HepG2 (cell line): ENCODE measurements around the gene CRTC2. TPM values are rescaled to one million over a fixed set of nuclear protein-coding genes. Genes with fewer than 3 reads are reported as not detected.
A peak's percentile ranks its signal among the peaks of the same experiment; 100 is the strongest.

ENCODE experiments used
- ATRX ChIP-seq: sonication (generic); formaldehyde crosslinking; IDR thresholded peaks from 2 replicates; pipeline ENCODE4 v1.4.0; 2020; ENCODE audit warnings: missing genetic modification reagents, borderline replicate concordance
- BCLAF1 ChIP-seq: fragments of 450-650 bp; IDR thresholded peaks from 2 replicates; pipeline ENCODE4 v1.6.1; 2017; ENCODE audit warnings: mild to moderate bottlenecking
- DDIT3 ChIP-seq: sonication (generic); formaldehyde crosslinking; IDR thresholded peaks from 2 replicates; pipeline ENCODE4 v1.4.0; 2020; ENCODE audit warnings: mild to moderate bottlenecking, missing genetic modification reagents
- DR1 ChIP-seq: sonication (generic); formaldehyde crosslinking; IDR thresholded peaks from 2 replicates; pipeline ENCODE4 v1.8.0; 2021; ENCODE audit warnings: mild to moderate bottlenecking, missing genetic modification reagents, inconsistent platforms
- HHEX ChIP-seq: IDR thresholded peaks from 2 replicates; pipeline ENCODE4 v1.6.1; 2016; ENCODE audit warnings: control low read depth
- MATR3 ChIP-seq: sonication (generic); formaldehyde crosslinking; IDR thresholded peaks from 2 replicates; pipeline ENCODE4 v1.4.0; 2020; ENCODE audit warnings: missing genetic modification reagents
- MIER2 ChIP-seq: IDR thresholded peaks from 2 replicates; pipeline ENCODE4 v1.6.1; 2016; ENCODE audit warnings: missing biosample characterization, missing genetic modification reagents
- MLXIP ChIP-seq: sonication (generic); formaldehyde crosslinking; IDR thresholded peaks from 2 replicates; pipeline ENCODE4 v1.9.0; 2021; ENCODE audit warnings: missing genetic modification reagents, borderline replicate concordance
- MYC ChIP-seq: sonication (generic); formaldehyde crosslinking; IDR thresholded peaks from 2 replicates; pipeline ENCODE4 v1.9.0; 2021; ENCODE audit warnings: missing genetic modification reagents, borderline replicate concordance
- POLR2G ChIP-seq: fragments of 200-400 bp; formaldehyde crosslinking; IDR thresholded peaks from 2 replicates; pipeline ENCODE4 v1.6.1; 2018; ENCODE audit warnings: mild to moderate bottlenecking, low read depth, low read length, moderate library complexity
- THYN1 ChIP-seq: sonication (generic); formaldehyde crosslinking; IDR thresholded peaks from 2 replicates; pipeline ENCODE4 v1.8.1; 2023; ENCODE audit warnings: low read depth, mild to moderate bottlenecking, moderate library complexity, missing genetic modification reagents, borderline replicate concordance
- TIGD3 ChIP-seq: sonication (generic); formaldehyde crosslinking; IDR thresholded peaks from 2 replicates; pipeline ENCODE4 v1.5.1; 2020; ENCODE audit warnings: mild to moderate bottlenecking, missing genetic modification reagents, borderline replicate concordance
- ZBTB14 ChIP-seq: sonication (generic); formaldehyde crosslinking; IDR thresholded peaks from 2 replicates; pipeline ENCODE4 v1.4.0; 2020; ENCODE audit warnings: missing genetic modification reagents
- ZGPAT ChIP-seq: IDR thresholded peaks from 2 replicates; pipeline ENCODE4 v1.6.1; 2016; ENCODE audit warnings: mild to moderate bottlenecking
- ZNF383 ChIP-seq: sonication (generic); formaldehyde crosslinking; IDR thresholded peaks from 2 replicates; pipeline ENCODE4 v1.4.0; 2020; ENCODE audit warnings: missing genetic modification reagents, mild to moderate bottlenecking, borderline replicate concordance
- ZNF496 ChIP-seq: sonication (generic); formaldehyde crosslinking; IDR thresholded peaks from 2 replicates; pipeline ENCODE4 v1.8.1; 2023; ENCODE audit warnings: mild to moderate bottlenecking, moderate library complexity, missing genetic modification reagents; ENCODE audit not compliant: insufficient replicate concordance
- ZNF629 ChIP-seq: sonication (generic); formaldehyde crosslinking; conservative IDR thresholded peaks from 2 replicates; pipeline ENCODE4 v1.5.0; 2020; ENCODE audit warnings: missing genetic modification reagents
- ZNF678 ChIP-seq: sonication (generic); formaldehyde crosslinking; IDR thresholded peaks from 2 replicates; pipeline ENCODE4 v1.4.0; 2020; ENCODE audit warnings: mild to moderate bottlenecking, missing genetic modification reagents
- ZSCAN9 ChIP-seq: IDR thresholded peaks from 2 replicates; pipeline ENCODE4 v1.6.1; 2016; ENCODE audit warnings: borderline replicate concordance
- polyA plus RNA-seq, 8 experiments: library from polyadenylated mRNA; depleted of rRNA in 3 of 8; stranded (reverse) in 7 of 8; unstranded in 1 of 8; fragments of >200 nt; fragmentation: Illumina TruSeq in 4 of 8; extraction: Trizol in 4 of 8; gene quantifications; 2 replicates each; pipeline versions ENCODE4 v1.2.1 to v1.2.3, GENCODE V29; 2011 to 2016; ENCODE audit warnings: low read depth in 4 of 8, missing spikeins in 1 of 8, mixed read lengths in 1 of 8; ENCODE audit not compliant: insufficient read depth in 1 of 8
- total RNA-seq, 5 experiments: library from RNA; depleted of rRNA; stranded (reverse); fragments of >200 nt; fragmentation: Illumina TruSeq; extraction: Trizol; gene quantifications; 2 replicates each; pipeline ENCODE4 v1.2.3, GENCODE V29; 2016; ENCODE audit warnings: low read depth in 1 of 5

The CRTC2 gene
- total and polyA plus RNA-seq, 2 of the 13 experiments (the other 11 are each of a cell fraction or from before 2014, with no cell fraction given), result 6.1 to 26.7 TPM

GRCh38 chr1:153990468-153991150, 32.2 kb upstream of the CRTC2 start, which contains the start of gene RPS27 (continued):
- TF ChIP-seq TIGD3 (CRISPR knock-in tag) (no peak), MATR3 (CRISPR knock-in tag) (no peak), MLXIP (CRISPR knock-in tag) (no peak), ZSCAN9 (peak; percentile 68; the same call in 1 of the 2 replicates), ZNF383 (CRISPR knock-in tag) (peak; percentile 97; the same call in 1 of the 2 replicates), MYC (CRISPR knock-in tag) (peak; percentile 91; the same call in 1 of the 2 replicates), ZBTB14 (CRISPR knock-in tag) (no peak), BCLAF1 (no peak), HHEX (CRISPR knock-in tag) (no peak), ZNF678 (CRISPR knock-in tag) (peak; percentile 93; the same call in 1 of the 2 replicates), POLR2G (peak; percentile 100), DDIT3 (CRISPR knock-in tag) (no peak), ZNF629 (CRISPR knock-in tag) (no peak), ZGPAT (CRISPR knock-in tag) (peak; percentile 78), THYN1 (no peak), MIER2 (peak; percentile 80), ATRX (CRISPR knock-in tag) (no peak), ZNF496 (no peak), DR1 (peak; percentile 89; the same call in 1 of the 2 replicates)
